Neural crest cell (in vitro differentiated cells): ENCODE results near the gene SPIB. TPM values are rescaled to one million over a fixed set of nuclear protein-coding genes. Genes with fewer than 3 reads are reported as not detected.
"Not testable (repeated sequence)": the region's sequence is repeated elsewhere in the genome, so short reads cannot be mapped to it uniquely, and the experiment has no call there.

Source experiments
- DNase-seq: peaks from one replicate; pipeline ENCODE4 v3.0.0; 2021; ENCODE audit warnings: low read depth, mixed read lengths, low spot score
- H3K27ac Mint-ChIP-seq: one replicate; pipeline ENCODE4 v1.8.0; 2021; ENCODE audit warnings: mild to moderate bottlenecking, mixed read lengths; ENCODE audit not compliant: unreplicated experiment
- H3K27me3 Mint-ChIP-seq: 2 replicates; pipeline ENCODE4 v1.8.0; 2021; ENCODE audit warnings: low read depth, mild to moderate bottlenecking, mixed read lengths
- H3K36me3 Mint-ChIP-seq: 2 replicates; pipeline ENCODE4 v1.8.0; 2021; ENCODE audit warnings: low read depth, mild to moderate bottlenecking, mixed read lengths
- H3K4me1 Mint-ChIP-seq: 2 replicates; pipeline ENCODE4 v1.8.0; 2021; ENCODE audit warnings: mixed read lengths
- H3K4me3 Mint-ChIP-seq: one replicate; pipeline ENCODE4 v1.8.0; 2021; ENCODE audit warnings: mild to moderate bottlenecking, mixed read lengths
- H3K9me3 Mint-ChIP-seq: 2 replicates; pipeline ENCODE4 v1.8.0; 2021; ENCODE audit warnings: mixed read lengths
- CTCF ChIP-seq: fragments of 200-600 bp; sonication (generic); conservative IDR thresholded peaks from 2 replicates; pipeline ENCODE4 v1.5.0; 2021; ENCODE audit warnings: antibody characterized with exemption, mild to moderate bottlenecking
- total RNA-seq: library from RNA; stranded (reverse); gene quantifications from 2 replicates; pipeline ENCODE4 v1.2.1, GENCODE V29; 2021

SPIB gene
- total RNA-seq, 1 donor from 2014 or later, result not detected

DNA sequence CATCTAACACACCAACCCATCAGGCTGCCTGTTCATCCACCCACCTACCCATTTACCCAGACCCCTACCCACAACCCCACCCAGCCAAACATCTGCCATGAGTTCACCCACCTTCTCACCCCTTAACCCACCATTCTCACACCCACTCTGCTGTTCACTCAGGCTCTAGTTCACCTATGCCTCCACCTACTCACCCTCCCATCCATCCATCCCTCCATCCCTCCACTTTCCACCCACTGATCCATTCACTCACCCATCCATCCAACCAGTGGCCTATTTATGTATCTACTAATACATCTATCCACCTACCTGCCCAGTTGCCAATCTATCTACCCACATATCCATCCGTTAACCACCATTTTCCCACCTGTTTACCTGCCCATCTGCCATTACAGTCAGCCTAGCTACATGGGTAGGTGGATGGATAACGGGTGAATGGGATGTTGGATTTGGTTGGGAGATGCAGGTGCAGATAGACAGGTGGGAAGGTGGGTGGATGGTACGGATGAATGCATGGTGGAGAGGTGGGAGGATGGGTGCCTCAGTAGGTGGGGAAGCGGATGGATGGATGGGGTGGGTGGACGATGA lies 19.2 kb downstream of the SPIB start:
- no peaks in the 10 kb centered on the region for H3K36me3 Mint-ChIP-seq
- no peak for TF ChIP-seq CTCF
- no peak for DNase-seq
- no peaks in the 10 kb centered on the region for H3K9me3 Mint-ChIP-seq
- no peak overlapping the region for H3K4me3 Mint-ChIP-seq
- H3K27me3 Mint-ChIP-seq, result peaks cover 52% of the 10 kb centered on the region
- no peaks in the 10 kb centered on the region for H3K4me1 Mint-ChIP-seq
- H3K27ac Mint-ChIP-seq, result no peak overlapping the region

DNA sequence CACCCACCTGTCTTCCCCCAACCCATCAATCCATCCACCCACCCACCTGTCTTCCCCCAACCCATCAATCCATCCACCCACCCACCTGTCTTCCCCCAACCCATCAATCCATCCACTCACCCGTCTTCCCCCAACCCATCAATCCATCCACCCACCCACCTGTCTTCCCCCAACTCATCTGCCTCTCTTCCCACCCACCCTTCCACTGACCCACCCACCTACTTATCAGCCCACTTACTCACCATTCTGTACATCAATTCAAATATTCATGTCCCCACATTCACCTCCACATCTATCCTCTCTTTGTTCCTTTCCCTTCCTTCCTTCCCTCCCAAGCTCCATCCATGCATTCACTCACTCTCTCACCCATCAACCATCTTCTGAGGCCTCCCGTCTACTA lies 20.4 kb downstream of the SPIB start:
- H3K27me3 Mint-ChIP-seq, result peaks cover 40% of the 10 kb centered on the region
- not testable (repeated sequence) for H3K9me3 Mint-ChIP-seq, H3K27ac Mint-ChIP-seq, DNase-seq, H3K4me3 Mint-ChIP-seq, H3K36me3 Mint-ChIP-seq, H3K4me1 Mint-ChIP-seq

GRCh38 chr19:50444059-50444458 lies 25.3 kb downstream of the SPIB start:
- Mint-ChIP-seq H3K4me1 (no peaks in the 10 kb centered on the region), H3K36me3 (no peaks in the 10 kb centered on the region), H3K4me3 (no peak overlapping the region), H3K27me3 (peaks cover 18% of the 10 kb centered on the region), H3K9me3 (peaks cover 8% of the 10 kb centered on the region), H3K27ac (no peak overlapping the region)
- no peak for TF ChIP-seq CTCF
- DNase-seq, result no peak

- H3K27ac Mint-ChIP-seq, result no peak overlapping the region
- peaks cover 8% of the 10 kb centered on the region for H3K9me3 Mint-ChIP-seq
- H3K4me3 Mint-ChIP-seq, result no peak overlapping the region
- no peaks in the 10 kb centered on the region for H3K4me1 Mint-ChIP-seq
- peaks cover 9% of the 10 kb centered on the region for H3K27me3 Mint-ChIP-seq
- no peak for TF ChIP-seq CTCF
- no peaks in the 10 kb centered on the region for H3K36me3 Mint-ChIP-seq
- DNase-seq, result no peak
These were observed 28.3 kb downstream of the SPIB start for GRCh38 chr19:50447053-50447452.

DNA sequence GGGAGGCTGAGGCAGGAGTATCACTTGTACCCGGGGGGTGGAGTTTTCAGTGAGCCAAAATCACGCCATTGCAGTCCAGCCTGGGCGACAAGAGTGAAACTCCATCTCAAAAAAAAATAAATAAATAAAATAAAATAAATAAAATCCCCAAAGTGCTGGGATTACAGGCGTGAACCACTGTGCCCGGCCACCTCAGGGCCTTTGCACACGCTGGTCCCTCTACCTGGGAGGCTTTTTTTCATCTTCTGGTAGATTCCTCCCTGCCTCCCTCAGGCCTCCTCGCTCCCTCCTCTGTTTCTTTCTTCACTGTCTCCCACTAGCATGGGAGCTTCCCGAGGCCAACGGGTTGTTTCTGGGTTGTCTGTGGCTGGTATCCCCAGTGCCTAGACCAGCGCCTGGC lies 29.0 kb downstream of the SPIB start:
- H3K4me1 Mint-ChIP-seq, result no peaks in the 10 kb centered on the region
- no peak overlapping the region for H3K27ac Mint-ChIP-seq
- TF ChIP-seq CTCF, result no peak
- H3K4me3 Mint-ChIP-seq, result no peak overlapping the region
- DNase-seq, result no peak
- H3K9me3 Mint-ChIP-seq, result peaks cover 8% of the 10 kb centered on the region
- peaks cover 10% of the 10 kb centered on the region for H3K27me3 Mint-ChIP-seq
- H3K36me3 Mint-ChIP-seq, result no peaks in the 10 kb centered on the region

- TF ChIP-seq CTCF, result no peak
- Mint-ChIP-seq H3K36me3 (no peaks in the 10 kb centered on the region), H3K27ac (no peak overlapping the region), H3K9me3 (peaks cover 3% of the 10 kb centered on the region), H3K4me3 (no peak overlapping the region), H3K4me1 (no peaks in the 10 kb centered on the region), H3K27me3 (peaks cover 10% of the 10 kb centered on the region)
- no peak for DNase-seq
These were observed 30.6 kb downstream of the SPIB start for GRCh38 chr19:50449236-50449899.
